Stimulated activated naive B cell treated with anti-CD40 and anti-IgM and Interleukin-4, amounts not matched to agents 10 μg/mL and 1 μg/mL and 100 μg/mL, for 72 hours (primary cell): ENCODE results near the gene SRM.
A peak's percentile ranks its signal among the peaks of the same experiment; 100 is the strongest.
"Not testable (repeated sequence)": the region's sequence is repeated elsewhere in the genome, so short reads cannot be mapped to it uniquely, and the experiment has no call there.

Experiments
- ATAC-seq, 2 donors: fragments of 150-1000 bp; cut with Tn5 transposase; replicated peaks; 2 replicates each; pipeline ENCODE4 v1.10.0; 2021; ENCODE audit warnings: moderate library complexity in 1 of 2
- DNase-seq: peaks from one replicate; pipeline ENCODE4 v3.0.0; 2021
- H3K27ac Mint-ChIP-seq: one replicate; pipeline ENCODE4 v1.8.0; 2022; ENCODE audit warnings: mild to moderate bottlenecking, mixed read lengths
- H3K27me3 Mint-ChIP-seq, 2 donors: one replicate each; pipeline ENCODE4 v1.8.0; 2022; ENCODE audit warnings: mixed read lengths in 2 of 2
- H3K36me3 Mint-ChIP-seq, 2 donors: one replicate each; pipeline ENCODE4 v1.8.0; 2022; ENCODE audit warnings: mixed read lengths in 2 of 2, mild to moderate bottlenecking in 1 of 2
- H3K4me1 Mint-ChIP-seq, 2 donors: one replicate each; pipeline ENCODE4 v1.8.0; 2022; ENCODE audit warnings: mixed read lengths in 2 of 2, mild to moderate bottlenecking in 1 of 2
- H3K4me3 Mint-ChIP-seq, 2 donors: one replicate each; pipeline ENCODE4 v1.8.0; 2022; ENCODE audit warnings: mild to moderate bottlenecking in 2 of 2, mixed read lengths in 2 of 2, moderate library complexity in 1 of 2
- H3K9me3 Mint-ChIP-seq, 2 donors: one replicate each; pipeline ENCODE4 v1.8.0; 2022; ENCODE audit warnings: mixed read lengths in 2 of 2, mild to moderate bottlenecking in 1 of 2

Gene SRM

GRCh38 chr1:11026903-11027302 is 32.9 kb downstream of the SRM start:
- peaks cover 30 to 46% of the 10 kb centered on the region in 2 donors for H3K36me3 Mint-ChIP-seq
- peaks cover 19 to 41% of the 10 kb centered on the region in 2 donors for H3K4me1 Mint-ChIP-seq
- ATAC-seq (no peak), DNase-seq (no peak)
- H3K4me3 Mint-ChIP-seq: no peak overlapping the region
- no peaks in the 10 kb centered on the region for H3K27me3 Mint-ChIP-seq
- H3K27ac Mint-ChIP-seq: peak overlapping the region; percentile 80
- no peaks in the 10 kb centered on the region for H3K9me3 Mint-ChIP-seq

GRCh38 chr1:11026052-11026451 is 33.8 kb downstream of the SRM start:
- peak overlapping the region; percentile 9 for H3K27ac Mint-ChIP-seq

GRCh38 chr1:11025618-11026017 is 34.2 kb downstream of the SRM start:
- Mint-ChIP-seq H3K4me1 (peaks cover 17 to 47% of the 10 kb centered on the region in 2 donors), H3K4me3 (no peak overlapping the region), H3K36me3 (peaks cover 37 to 43% of the 10 kb centered on the region in 2 donors), H3K27me3 (no peaks in the 10 kb centered on the region), H3K27ac (no peak overlapping the region), H3K9me3 (no peaks in the 10 kb centered on the region)
- ATAC-seq (no peak), DNase-seq (no peak)

More at GRCh38 chr1:11026052-11026451, 33.8 kb downstream of the SRM start:
- Mint-ChIP-seq H3K27me3 (no peaks in the 10 kb centered on the region), H3K4me1 (peaks cover 19 to 47% of the 10 kb centered on the region in 2 donors), H3K36me3 (peaks cover 37 to 47% of the 10 kb centered on the region in 2 donors), H3K9me3 (no peaks in the 10 kb centered on the region), H3K4me3 (no peak overlapping the region)
- DNase-seq (no peak), ATAC-seq (no peak)

- DNase-seq: no peak
- Mint-ChIP-seq H3K4me1 (peaks cover 17 to 52% of the 10 kb centered on the region in 2 donors), H3K9me3 (no peaks in the 10 kb centered on the region), H3K36me3 (peaks cover 39 to 42% of the 10 kb centered on the region in 2 donors), H3K4me3 (no peak overlapping the region), H3K27ac (no peak overlapping the region), H3K27me3 (no peaks in the 10 kb centered on the region)
- peak in 1 of 2 donors; percentile 39 for ATAC-seq
Observed at GRCh38 chr1:11024874-11025203, 35.0 kb downstream of the SRM start.

GRCh38 chr1:11024154-11024873 is 35.5 kb downstream of the SRM start:
- Mint-ChIP-seq H3K27me3 (no peaks in the 10 kb centered on the region), H3K4me1 (peaks cover 17 to 52% of the 10 kb centered on the region in 2 donors), H3K9me3 (no peaks in the 10 kb centered on the region), H3K36me3 (peaks cover 39 to 42% of the 10 kb centered on the region in 2 donors), H3K27ac (peak overlapping the region; percentile 56), H3K4me3 (no peak overlapping the region)
- DNase-seq (no peak), ATAC-seq (no peak)

GRCh38 chr1:11023201-11023600 is 36.6 kb downstream of the SRM start:
- ATAC-seq: no peak
- peaks cover 22 to 52% of the 10 kb centered on the region in 2 donors for H3K4me1 Mint-ChIP-seq
- H3K9me3 Mint-ChIP-seq: no peaks in the 10 kb centered on the region
- H3K4me3 Mint-ChIP-seq: no peak overlapping the region
- peak overlapping the region; percentile 2 for H3K27ac Mint-ChIP-seq
- no peaks in the 10 kb centered on the region for H3K27me3 Mint-ChIP-seq
- DNase-seq: no peak
- H3K36me3 Mint-ChIP-seq: peaks cover 45 to 47% of the 10 kb centered on the region in 2 donors

- Mint-ChIP-seq H3K4me1 (peaks cover 20 to 36% of the 10 kb centered on the region in 2 donors), H3K36me3 (peaks cover 42 to 44% of the 10 kb centered on the region in 2 donors), H3K27ac (no peak overlapping the region), H3K9me3 (no peaks in the 10 kb centered on the region), H3K27me3 (no peaks in the 10 kb centered on the region), H3K4me3 (no peak overlapping the region)
- DNase-seq (no peak), ATAC-seq (no peak)
Observed at GRCh38 chr1:11019971-11020370, 39.8 kb downstream of the SRM start.

GRCh38 chr1:11019358-11019757 is 40.5 kb downstream of the SRM start:
- not testable (repeated sequence) for H3K27ac Mint-ChIP-seq, DNase-seq, H3K9me3 Mint-ChIP-seq, H3K27me3 Mint-ChIP-seq, H3K4me3 Mint-ChIP-seq, ATAC-seq
- peaks cover 20 to 36% of the 10 kb centered on the region in 2 donors for H3K4me1 Mint-ChIP-seq
- peaks cover 42 to 47% of the 10 kb centered on the region in 2 donors for H3K36me3 Mint-ChIP-seq

- Mint-ChIP-seq H3K4me3 (peak overlapping the region; percentile 90 to 92), H3K4me1 (peaks cover 10 to 31% of the 10 kb centered on the region in 2 donors), H3K27ac (peak overlapping the region; percentile 90), H3K36me3 (peaks cover 20 to 32% of the 10 kb centered on the region in 2 donors), H3K9me3 (no peaks in the 10 kb centered on the region), H3K27me3 (no peaks in the 10 kb centered on the region)
- DNase-seq (no peak), ATAC-seq (peak; percentile 6 to 13)
Observed at GRCh38 chr1:11013160-11013531, 46.7 kb downstream of the SRM start.

GRCh38 chr1:11012260-11013159 is 47.3 kb downstream of the SRM start, which contains the start of gene TARDBP:
TARDBP (plus strand) TSS chr1:11012654; CDS start chr1:11013728, 1,074 bp downstream.
- H3K4me1 Mint-ChIP-seq: peaks cover 10 to 31% of the 10 kb centered on the region in 2 donors

More at GRCh38 chr1:11012260-11013159, 47.3 kb downstream of the SRM start, which contains the start of gene TARDBP:
- no peaks in the 10 kb centered on the region for H3K27me3 Mint-ChIP-seq
- H3K4me3 Mint-ChIP-seq: peak within 1 kb of the TSS; percentile 90 to 92
- DNase-seq (peak; percentile 87), ATAC-seq (peak; percentile 86 to 89)
- H3K27ac Mint-ChIP-seq: peak within 1 kb of the TSS; percentile 100
- H3K36me3 Mint-ChIP-seq: peaks cover 19 to 29% of the 10 kb centered on the region in 2 donors
- H3K9me3 Mint-ChIP-seq: no peaks in the 10 kb centered on the region
